HepG2 (cell line): ENCODE measurements around the gene MSRB2. TPM values are rescaled to one million over a fixed set of nuclear protein-coding genes. Genes with fewer than 3 reads are reported as not detected.

Experiments used
- BORCS8-MEF2B ChIP-seq: sonication (generic); formaldehyde crosslinking; IDR thresholded peaks from 2 replicates; pipeline ENCODE4 v1.8.0; 2022; ENCODE audit warnings: mild to moderate bottlenecking, missing genetic modification reagents
- HCFC1 ChIP-seq: fragments of 150-350 bp; IDR thresholded peaks from 2 replicates; pipeline ENCODE4 v1.6.1; 2014; ENCODE audit warnings: low read depth, low read length
- HHEX ChIP-seq: IDR thresholded peaks from 2 replicates; pipeline ENCODE4 v1.6.1; 2016; ENCODE audit warnings: control low read depth
- HMGXB3 ChIP-seq: sonication (generic); formaldehyde crosslinking; IDR thresholded peaks from 2 replicates; pipeline ENCODE4 v1.4.0; 2020; ENCODE audit warnings: missing genetic modification reagents, borderline replicate concordance
- MED13 ChIP-seq: sonication (generic); formaldehyde crosslinking; IDR thresholded peaks from 2 replicates; pipeline ENCODE4 v1.5.0; 2020; ENCODE audit warnings: missing genetic modification reagents
- MEIS2 ChIP-seq: sonication (generic); formaldehyde crosslinking; IDR thresholded peaks from 2 replicates; pipeline ENCODE4 v1.9.0; 2021; ENCODE audit warnings: mild to moderate bottlenecking, missing genetic modification reagents
- NONO ChIP-seq, 2 experiments: fragments of 450-650 bp in 1 of 2; sonication (generic) in 1 of 2; formaldehyde crosslinking in 1 of 2; IDR thresholded peaks in 1 of 2; conservative IDR thresholded peaks in 1 of 2; 2 replicates each; pipeline versions ENCODE4 v1.6.1 to v1.8.0; 2017 to 2022; ENCODE audit warnings: mild to moderate bottlenecking in 1 of 2, missing genetic modification reagents in 1 of 2, moderate library complexity in 1 of 2
- ZBTB4 ChIP-seq: sonication (generic); formaldehyde crosslinking; IDR thresholded peaks from 2 replicates; pipeline ENCODE4 v1.4.0; 2020; ENCODE audit warnings: missing genetic modification reagents, mild to moderate bottlenecking, borderline replicate concordance
- ZNF550 ChIP-seq: sonication (generic); formaldehyde crosslinking; IDR thresholded peaks from 2 replicates; pipeline ENCODE4 v1.4.0; 2020; ENCODE audit warnings: mild to moderate bottlenecking, missing genetic modification reagents, borderline replicate concordance
- ZNF670 ChIP-seq: sonication (generic); formaldehyde crosslinking; IDR thresholded peaks from 2 replicates; pipeline ENCODE4 v1.8.0; 2022; ENCODE audit warnings: mild to moderate bottlenecking, missing genetic modification reagents, borderline replicate concordance
- ZNF788 ChIP-seq: sonication (generic); formaldehyde crosslinking; IDR thresholded peaks from 2 replicates; pipeline ENCODE4 v1.5.0; 2020; ENCODE audit warnings: mild to moderate bottlenecking, missing genetic modification reagents, borderline replicate concordance
- ZNF841 ChIP-seq: sonication (generic); formaldehyde crosslinking; IDR thresholded peaks from 2 replicates; pipeline ENCODE4 v1.8.1; 2023; ENCODE audit warnings: missing genetic modification reagents, borderline replicate concordance
- polyA plus RNA-seq, 8 experiments: library from polyadenylated mRNA; depleted of rRNA in 3 of 8; stranded (reverse) in 7 of 8; unstranded in 1 of 8; fragments of >200 nt; fragmentation: Illumina TruSeq in 4 of 8; extraction: Trizol in 4 of 8; gene quantifications; 2 replicates each; pipeline versions ENCODE4 v1.2.1 to v1.2.3, GENCODE V29; 2011 to 2016; ENCODE audit warnings: low read depth in 4 of 8, missing spikeins in 1 of 8, mixed read lengths in 1 of 8; ENCODE audit not compliant: insufficient read depth in 1 of 8
- total RNA-seq, 5 experiments: library from RNA; depleted of rRNA; stranded (reverse); fragments of >200 nt; fragmentation: Illumina TruSeq; extraction: Trizol; gene quantifications; 2 replicates each; pipeline ENCODE4 v1.2.3, GENCODE V29; 2016; ENCODE audit warnings: low read depth in 1 of 5
- TF ChIP-seq, protein P1 (sequence below): sonication (generic); formaldehyde crosslinking; IDR thresholded peaks from 2 replicates; pipeline ENCODE4 v1.4.0; 2020; ENCODE audit warnings: mild to moderate bottlenecking, low read depth, missing genetic modification reagents
- TF ChIP-seq, protein P2 (sequence below): IDR thresholded peaks from 2 replicates; pipeline ENCODE4 v1.6.1; 2012; ENCODE audit warnings: low read length, improper control_type of control experiment
- TF ChIP-seq, protein P3 (sequence below): sonication (generic); formaldehyde crosslinking; IDR thresholded peaks from 2 replicates; pipeline ENCODE4 v1.4.0; 2020; ENCODE audit warnings: missing genetic modification reagents

Gene MSRB2
- total and polyA plus RNA-seq, 2 of the 13 experiments (the other 11 are each of a cell fraction or from before 2014, with no cell fraction given): 8.3 to 22.1 TPM

- TF ChIP-seq ZBTB4 (CRISPR knock-in tag) (no peak), ZNF550 (CRISPR knock-in tag) (no peak), ZNF670 (no peak), ZNF841 (CRISPR knock-in tag) (no peak), MEIS2 (CRISPR knock-in tag) (peak; percentile 44; the same call in 1 of the 2 replicates), HCFC1 (no peak), NONO (IDR thresholded peaks at IDR 0.05) (no peak), NONO (CRISPR knock-in tag; conservative IDR thresholded peaks at IDR 0.05) (0 out of 2 replicates have a peak, but pooled peaks have one; percentile 34), HMGXB3 (CRISPR knock-in tag) (no peak), MED13 (CRISPR knock-in tag) (0 out of 2 replicates have a peak, but pooled peaks have one; percentile 59), ZNF788 (CRISPR knock-in tag) (peak; percentile 85), BORCS8-MEF2B (CRISPR knock-in tag) (no peak), HHEX (CRISPR knock-in tag) (no peak)
- TF ChIP-seq, protein P1, sequence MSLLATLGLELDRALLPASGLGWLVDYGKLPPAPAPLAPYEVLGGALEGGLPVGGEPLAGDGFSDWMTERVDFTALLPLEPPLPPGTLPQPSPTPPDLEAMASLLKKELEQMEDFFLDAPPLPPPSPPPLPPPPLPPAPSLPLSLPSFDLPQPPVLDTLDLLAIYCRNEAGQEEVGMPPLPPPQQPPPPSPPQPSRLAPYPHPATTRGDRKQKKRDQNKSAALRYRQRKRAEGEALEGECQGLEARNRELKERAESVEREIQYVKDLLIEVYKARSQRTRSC (CRISPR knock-in tag): no peak
- TF ChIP-seq, protein P2, sequence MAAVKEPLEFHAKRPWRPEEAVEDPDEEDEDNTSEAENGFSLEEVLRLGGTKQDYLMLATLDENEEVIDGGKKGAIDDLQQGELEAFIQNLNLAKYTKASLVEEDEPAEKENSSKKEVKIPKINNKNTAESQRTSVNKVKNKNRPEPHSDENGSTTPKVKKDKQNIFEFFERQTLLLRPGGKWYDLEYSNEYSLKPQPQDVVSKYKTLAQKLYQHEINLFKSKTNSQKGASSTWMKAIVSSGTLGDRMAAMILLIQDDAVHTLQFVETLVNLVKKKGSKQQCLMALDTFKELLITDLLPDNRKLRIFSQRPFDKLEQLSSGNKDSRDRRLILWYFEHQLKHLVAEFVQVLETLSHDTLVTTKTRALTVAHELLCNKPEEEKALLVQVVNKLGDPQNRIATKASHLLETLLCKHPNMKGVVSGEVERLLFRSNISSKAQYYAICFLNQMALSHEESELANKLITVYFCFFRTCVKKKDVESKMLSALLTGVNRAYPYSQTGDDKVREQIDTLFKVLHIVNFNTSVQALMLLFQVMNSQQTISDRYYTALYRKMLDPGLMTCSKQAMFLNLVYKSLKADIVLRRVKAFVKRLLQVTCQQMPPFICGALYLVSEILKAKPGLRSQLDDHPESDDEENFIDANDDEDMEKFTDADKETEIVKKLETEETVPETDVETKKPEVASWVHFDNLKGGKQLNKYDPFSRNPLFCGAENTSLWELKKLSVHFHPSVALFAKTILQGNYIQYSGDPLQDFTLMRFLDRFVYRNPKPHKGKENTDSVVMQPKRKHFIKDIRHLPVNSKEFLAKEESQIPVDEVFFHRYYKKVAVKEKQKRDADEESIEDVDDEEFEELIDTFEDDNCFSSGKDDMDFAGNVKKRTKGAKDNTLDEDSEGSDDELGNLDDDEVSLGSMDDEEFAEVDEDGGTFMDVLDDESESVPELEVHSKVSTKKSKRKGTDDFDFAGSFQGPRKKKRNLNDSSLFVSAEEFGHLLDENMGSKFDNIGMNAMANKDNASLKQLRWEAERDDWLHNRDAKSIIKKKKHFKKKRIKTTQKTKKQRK: no peak
- TF ChIP-seq, protein P3, sequence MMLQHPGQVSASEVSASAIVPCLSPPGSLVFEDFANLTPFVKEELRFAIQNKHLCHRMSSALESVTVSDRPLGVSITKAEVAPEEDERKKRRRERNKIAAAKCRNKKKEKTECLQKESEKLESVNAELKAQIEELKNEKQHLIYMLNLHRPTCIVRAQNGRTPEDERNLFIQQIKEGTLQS (CRISPR knock-in tag): 0 out of 2 replicates have a peak, but pooled peaks have one; percentile 16
Observed at GRCh38 chr10:23095404-23095965, at the start of gene MSRB2 (continued).
